Brain pericyte (primary cell): ENCODE data around the gene ANKFN1.

Experiments
- DNase-seq: peaks from one replicate; pipeline ENCODE4 v3.0.0-alpha.2; 2012; ENCODE audit warnings: low read depth, low spot score

ANKFN1 gene

DNA sequence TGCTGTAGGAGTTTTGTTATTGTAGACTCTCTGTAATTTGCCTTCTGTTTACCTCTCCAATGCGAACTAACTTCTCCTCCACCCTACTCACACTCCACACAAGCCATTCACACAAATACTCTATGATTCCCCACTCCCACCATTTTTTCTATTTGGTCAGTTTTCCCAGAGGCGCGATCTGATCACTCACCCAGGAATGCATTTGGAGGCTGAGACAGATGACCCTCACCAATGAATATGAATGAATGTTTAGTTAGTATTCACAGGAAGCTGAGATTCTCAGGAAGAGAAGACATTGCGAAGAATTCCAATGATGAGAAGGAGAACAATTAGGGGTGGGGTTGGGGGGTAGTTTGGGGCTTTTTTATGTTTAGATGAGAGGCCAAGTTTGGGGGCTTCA lies 10.5 kb upstream of the ANKFN1 start:
- DNase-seq: no peak

DNA sequence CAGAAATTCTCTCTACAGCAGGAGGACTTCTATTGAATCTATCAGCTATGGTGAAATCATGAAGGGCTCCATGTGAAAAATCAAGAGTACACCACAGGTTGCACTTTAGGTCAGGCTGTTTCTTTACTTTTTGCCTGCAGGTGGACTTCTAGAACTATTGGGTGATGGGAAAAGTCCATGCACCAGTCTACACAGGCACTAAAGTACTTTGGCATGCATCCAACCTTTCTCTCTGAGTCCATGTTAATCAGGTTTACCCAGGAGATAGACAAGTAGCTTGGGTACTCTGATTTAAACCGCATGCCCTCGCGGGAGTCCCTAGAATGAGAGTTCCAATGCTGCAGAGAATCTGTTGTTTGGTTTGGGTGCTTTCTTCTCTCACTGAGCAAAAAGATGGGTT lies 9.1 kb upstream of the ANKFN1 start:
- DNase-seq: no peak

DNA sequence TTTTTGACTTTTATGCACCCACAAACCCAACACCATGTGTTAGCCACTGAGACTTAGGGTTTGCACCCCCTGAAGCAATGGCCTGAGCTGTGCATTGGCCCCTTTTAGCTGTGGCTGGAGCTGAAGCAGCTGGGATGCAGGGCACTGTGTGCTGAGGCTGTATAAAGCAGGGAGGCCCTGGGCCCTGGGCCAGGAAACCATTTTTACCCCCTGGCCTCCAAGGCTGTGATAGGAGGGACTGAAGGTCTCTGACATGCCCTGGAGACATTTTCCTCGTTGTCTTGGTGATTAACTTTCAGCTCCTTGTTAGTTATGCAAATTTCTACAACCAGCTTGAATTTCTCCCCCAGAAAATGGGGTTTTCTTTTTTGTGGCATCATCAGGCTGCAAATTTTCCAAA lies 6.7 kb upstream of the ANKFN1 start:
- no peak for DNase-seq

DNA sequence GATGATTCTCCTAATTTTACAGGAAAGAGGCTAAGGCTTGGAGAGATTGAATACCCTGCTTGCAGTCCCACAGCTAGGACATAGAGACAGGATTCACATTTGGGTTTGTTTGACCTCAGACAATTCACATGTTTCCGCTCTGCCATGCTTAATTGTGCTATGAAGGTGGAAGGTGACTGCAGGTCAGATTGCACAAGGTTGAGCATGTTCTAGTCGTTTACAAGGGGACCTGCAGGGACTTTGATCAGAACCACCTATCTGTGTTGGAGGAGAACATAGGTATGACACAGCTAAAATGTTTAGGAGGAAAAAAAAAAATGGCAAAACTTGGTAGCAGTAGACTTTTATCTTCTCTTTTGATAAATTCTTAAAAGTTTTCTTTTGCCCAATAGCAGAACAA lies 4.9 kb upstream of the ANKFN1 start:
- DNase-seq: no peak

DNA sequence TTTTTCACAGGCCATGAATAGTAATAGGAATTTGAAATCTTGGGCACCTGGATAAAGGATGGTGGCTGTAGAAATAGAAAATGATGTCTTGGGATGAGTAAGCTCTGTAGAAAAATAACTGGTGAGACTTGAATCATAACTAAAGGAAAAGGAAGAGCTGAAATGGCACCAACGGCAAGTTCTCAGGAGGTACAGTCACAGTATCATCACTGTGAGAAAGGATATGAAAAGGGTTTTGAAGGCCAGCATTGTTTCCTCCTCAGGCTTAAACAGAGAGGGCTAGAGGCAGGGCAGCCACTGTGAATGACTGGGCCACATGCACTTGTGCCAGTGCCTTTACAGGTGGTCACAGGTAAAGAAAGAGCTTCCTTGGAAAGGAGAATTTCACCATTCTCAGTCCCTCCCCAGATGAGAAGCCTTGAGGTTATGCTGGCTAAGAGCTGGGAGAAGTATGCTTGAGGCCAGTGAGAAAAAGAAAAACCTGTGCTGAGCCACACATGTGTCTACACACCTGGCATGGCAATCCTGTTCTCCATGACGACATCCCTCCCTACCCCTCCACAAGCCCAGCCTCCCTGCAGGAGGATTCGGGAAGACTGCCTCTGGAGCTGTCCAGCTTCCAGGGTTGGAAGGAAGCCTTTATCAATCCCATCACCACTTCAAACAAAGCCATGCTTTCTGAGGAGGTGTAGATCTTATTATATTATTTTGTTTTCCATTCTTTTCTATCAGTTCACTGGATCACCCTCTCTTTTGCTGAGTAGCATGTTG lies 3.8 kb upstream of the ANKFN1 start:
- DNase-seq: no peak

DNA sequence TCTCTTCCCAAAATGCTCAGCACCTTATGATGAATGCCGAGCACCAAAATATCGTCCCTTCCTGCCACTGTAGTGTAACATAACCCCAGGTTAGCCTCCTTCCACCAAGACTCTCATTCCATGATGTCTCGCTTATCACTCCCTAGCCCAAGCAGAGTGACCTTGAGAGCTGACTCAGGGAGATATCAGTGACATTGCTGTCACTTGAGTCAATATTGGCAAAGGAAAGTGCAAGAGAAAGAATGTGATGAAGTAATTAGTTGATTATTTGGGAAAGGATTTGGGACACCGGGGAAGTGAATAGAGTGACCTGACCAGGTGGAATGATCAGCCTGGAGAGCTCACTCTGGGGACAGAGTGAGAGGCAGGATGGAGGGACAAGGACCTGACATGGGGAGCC lies 2.6 kb upstream of the ANKFN1 start:
- DNase-seq: no peak

DNA sequence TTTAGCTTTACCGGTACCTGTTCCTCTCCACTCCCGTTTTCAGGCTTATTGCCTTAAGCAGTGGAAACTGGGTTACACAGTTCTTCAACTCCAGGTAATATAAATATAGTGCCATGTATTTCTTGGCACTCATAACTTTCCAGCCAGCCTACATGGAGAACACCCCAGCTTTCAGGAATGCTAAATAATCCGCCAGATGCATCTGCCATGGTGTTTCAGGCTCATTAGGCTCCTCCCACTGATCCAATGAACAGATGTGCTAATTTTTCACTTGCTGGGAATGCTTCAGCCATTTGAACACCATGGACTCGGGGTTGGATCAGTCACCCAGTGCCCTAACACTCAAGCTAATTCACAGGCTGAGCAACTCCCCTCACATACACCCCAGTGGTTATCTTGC lies 4.6 kb downstream of the ANKFN1 start:
- DNase-seq: no peak

DNA sequence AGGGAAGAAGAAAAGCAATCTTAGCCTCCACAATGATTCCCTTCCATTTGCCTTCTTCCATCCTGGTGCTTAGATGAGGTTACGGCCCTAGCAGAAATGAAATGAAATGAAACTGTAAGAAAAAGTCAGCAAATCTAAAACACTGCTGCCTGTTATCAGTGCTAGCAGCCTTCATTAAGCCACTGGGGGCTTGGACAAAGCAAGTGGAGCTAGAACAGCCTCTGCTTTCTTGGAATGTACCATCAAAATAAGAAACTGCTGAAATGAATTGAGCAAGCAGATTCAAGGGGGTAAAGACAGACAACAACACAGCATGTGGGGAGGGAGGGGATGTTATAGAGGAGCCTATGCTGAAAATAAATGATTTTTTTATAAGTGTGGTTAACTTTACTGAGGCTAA lies 5.1 kb downstream of the ANKFN1 start:
- DNase-seq: no peak

DNA sequence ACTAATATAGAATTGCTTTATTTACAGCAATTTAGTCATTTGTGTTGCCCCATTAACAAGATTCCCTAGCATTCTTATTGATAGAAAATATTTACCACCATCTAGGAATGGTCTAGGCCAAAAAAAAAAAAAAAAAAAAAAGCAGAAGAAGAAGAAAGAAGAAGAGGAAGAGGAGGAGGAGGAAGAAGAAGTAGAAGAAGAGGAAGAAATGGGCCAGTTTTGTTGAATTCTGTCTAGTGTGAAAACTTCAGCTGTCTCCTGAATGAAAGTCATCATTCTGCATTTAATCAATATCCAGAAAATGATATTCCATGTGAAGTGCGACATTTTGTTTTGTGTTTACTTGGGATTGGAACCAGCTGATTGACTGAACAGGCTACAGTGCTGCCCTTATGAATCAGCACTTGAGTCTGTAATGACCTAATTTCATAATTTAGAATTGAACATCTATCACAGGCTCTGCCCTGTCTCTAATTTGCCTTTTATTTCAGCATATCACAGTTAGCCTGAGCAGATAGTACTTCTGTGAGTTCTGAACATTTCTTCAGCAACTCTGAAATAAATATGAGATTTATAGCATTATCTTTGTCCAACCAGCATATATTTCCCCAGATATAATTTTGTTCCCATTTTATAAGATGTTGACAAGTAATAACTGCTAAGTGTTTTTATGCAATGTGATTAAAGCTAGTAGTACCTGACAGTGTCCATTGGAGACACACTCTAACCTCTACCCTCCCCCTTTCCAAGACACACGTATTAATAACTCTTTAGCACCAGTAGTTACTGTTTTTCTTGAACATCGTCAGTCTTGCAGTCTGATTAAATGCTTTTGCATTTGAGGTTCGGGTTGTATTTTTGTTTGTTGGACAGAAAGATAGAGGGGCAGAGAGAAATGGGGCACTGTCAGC lies 5.9 kb downstream of the ANKFN1 start:
- no peak for DNase-seq

DNA sequence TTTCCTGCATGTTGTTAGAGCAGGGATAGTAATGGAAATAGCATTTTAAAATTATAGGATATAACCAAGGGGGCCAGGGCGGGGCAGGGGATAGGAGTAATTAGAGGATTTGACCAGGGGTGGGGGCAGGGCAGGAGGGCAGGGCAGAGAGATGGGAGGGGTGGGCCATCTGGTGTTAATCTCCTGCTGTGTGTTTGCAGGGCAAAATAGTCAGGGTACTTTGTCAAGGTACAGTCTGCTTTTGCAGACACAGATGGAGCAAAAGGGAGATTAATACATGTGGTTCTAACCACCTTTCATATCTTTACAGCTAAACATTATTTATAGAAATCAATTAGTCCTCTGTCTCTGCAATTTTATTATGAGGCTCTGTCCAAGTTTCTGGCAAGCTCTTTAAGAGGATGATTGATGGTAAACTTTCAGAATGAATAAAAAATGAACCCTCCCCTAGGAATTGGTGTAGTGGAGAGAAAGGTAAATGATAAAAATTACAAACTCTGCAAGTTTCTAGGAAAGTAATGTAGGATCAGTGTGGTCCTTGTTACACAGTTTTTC lies 6.6 kb downstream of the ANKFN1 start:
- DNase-seq: no peak

DNA sequence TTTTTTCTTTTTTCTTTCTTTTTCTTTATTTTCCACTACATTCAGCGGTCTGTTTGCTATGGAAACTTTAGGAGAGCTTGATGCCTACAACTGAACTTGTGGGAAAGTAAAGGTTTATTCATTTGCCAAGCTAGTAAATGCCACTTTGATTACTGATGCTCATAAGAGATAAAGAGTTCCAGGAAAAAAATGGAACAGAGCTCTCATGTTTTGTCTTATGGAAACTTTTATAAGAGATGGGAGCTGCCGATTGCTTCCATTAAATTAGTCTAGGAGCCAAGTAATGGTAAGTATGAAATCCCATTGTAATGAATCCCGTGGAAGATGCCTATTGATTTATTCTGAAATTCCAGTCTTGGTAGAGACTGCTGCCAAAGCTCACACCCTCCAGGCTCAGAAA lies 7.1 kb downstream of the ANKFN1 start:
- no peak for DNase-seq

DNA sequence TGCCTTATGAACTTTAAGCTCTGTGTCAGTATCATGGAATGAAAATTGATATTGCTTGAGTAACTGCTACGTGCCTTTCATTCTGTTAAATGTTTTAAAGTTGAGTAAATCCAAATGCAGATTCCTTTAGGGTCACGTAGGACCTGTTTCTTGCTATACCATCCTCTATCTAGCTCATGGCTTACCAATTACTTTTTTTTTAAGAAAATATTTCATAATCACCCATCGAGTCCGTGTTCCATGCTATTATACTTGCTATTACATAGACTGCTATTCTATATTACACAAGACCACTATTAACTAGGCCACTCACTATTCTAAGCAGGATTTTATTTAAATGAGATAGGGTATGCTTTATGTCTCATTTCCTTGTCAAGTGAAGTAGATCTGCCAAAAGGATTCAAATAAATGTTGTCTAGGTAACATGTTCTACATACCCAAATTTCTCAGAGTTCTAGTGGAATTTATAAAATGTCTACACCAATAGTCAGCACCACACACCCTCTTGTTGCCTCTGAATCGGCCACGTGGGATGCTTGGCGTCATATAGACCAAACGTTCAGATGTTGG lies 11.9 kb downstream of the ANKFN1 start:
- DNase-seq: no peak

DNA sequence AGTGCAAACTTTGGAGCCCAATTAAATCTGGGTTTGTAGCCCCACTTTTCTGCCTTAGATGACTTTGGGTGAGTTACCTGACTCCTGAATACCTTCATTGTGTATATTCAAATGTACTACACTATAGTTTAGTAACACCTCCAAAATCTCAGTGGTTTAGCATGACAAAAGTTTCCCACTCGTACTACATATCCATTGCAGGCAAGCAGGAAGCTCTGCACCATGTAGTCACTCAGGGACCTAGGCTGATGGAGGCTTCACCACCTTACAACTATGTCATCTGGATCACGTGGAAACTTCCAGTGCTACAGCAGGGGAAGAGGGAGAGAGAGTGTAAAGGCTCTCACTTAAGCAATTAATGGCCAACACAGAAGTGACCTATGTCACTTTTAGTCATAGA lies 14.2 kb downstream of the ANKFN1 start:
- no peak for DNase-seq

DNA sequence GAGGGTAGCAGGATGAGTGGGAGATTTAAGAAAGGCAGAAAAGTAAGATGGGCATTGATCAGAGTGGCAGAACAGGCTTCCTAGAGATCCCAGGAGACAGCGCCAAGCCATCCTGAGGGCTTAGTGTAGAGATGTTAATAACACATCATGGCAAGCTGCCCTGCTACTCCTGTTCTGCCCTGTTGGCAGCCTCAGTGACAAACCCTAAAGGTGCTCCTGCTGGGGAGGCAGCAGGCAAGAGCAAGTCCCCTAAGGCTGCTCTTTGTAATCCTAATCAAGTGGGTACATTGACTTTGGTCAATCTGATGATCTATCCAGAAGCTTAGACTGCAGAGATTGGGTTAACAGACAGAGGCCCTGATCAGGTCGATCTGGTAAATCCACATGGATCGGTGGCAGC lies 16.3 kb downstream of the ANKFN1 start:
- no peak for DNase-seq

DNA sequence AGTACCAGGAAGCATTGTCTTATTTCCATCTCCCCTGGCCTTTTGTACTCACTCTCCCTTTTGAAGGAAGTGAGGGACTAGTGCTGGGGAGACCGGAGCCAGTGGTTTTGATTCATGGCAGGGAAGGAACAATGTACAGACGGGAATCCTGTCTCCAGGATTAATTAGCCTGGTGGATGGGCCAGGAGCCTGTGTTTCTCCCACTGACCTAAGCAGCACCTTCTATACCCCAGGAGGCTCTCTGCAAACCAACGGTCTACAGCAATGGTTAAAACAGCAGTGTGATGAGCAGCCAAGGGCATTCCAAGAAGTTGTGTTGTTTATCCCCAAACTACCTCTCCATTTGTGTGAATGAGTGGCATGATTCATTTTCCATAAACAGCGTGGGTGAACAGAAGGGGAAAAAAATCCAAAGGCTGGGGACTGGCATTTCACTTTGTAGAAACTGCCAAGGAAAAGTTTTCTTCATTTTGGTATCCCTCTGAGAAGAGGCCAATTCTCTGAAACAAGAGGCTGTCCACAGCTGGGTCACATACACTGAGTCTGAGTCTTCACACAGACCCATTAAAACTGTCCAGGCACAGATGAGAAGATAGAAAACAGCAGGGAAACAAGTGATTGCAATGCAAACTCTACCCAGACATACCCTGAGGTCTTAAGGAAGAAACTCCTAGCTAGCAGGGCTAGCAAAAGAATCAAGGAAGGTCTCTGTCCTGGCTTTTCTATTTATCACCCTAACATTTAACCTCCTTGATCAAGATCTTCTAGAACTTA lies 18.1 kb downstream of the ANKFN1 start:
- DNase-seq: no peak

DNA sequence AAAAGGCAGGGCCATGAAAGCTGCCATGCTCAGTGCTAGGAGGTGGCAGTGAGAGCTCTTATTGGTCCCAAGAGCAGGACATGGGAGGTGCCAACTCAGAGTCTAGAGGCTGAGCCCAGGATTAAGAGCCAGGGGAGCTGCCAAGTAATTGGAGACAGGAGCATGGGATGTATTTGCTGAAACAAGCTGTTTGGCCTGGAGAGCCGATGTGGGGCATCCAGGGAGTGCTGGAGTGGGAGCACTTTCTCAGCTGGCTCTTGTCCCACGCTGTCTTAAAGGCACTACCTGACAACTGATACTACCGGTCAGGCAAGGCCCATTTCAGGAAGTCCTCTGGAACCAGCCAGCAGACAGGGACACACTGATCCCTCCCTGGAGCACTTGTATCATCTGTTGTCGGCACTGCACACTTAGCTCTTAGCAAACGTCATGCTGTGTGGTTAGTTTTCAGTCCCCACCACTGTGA lies 19.3 kb downstream of the ANKFN1 start:
- no peak for DNase-seq

DNA sequence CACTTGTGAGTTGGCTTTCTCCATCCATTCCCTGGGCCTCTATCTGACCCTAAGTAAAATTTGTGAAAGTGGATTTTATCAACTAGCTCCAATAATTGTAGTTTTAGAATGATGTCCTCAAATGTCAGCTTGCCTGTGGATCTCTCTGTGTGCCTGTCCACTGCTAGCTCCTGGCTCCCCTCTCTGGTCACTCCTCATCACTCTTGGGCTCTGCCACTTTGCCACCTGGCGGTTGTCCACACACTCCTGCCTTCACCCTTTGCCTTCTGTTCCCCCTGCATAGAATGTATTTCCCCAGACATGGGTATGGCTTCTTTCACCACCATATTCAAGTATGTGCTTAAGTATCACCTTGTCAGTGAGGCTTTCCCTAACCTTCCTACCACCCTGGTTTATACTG lies 19.8 kb downstream of the ANKFN1 start:
- DNase-seq: no peak

DNA sequence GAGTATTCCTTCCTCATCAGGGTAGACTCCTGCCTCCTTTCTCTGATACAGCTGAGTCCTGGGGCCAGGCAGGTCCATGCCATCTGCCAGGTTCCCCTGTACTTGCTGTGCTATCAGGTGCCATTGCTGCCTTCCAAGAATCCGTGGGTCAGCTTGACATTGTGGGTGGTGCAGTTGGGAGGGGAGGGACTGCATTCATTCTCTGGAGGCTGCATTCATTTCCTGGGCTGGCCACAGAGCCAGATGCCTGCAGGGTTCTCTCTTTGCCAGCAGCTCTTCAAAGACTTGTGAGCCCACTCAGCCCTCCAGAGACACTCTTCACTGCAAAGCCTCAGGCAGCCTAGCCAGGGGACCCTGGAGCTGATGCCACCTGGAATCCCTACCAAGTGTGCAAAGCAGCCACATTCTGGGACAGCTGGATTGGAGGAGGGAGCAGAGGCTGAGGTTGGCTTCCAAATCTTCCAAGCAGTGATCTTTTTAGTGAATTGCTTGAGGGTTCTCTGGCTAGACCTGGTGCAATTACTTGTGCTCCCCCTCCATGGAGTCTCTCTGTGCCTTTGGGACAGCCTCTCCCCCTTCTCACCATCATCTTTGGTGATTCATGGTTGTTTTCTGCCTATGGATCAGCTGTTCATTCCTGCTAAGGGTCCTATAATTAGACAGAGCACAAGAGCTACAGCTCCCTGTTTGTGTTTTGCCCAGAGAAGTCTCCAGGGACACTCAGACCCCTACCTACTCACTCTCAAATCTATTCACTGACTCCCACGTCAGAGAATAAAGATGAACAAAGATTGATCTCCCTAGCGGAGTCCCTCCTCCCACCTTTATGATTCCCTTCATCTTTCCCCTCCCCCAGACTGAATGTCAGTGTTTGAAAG lies 20.9 kb downstream of the ANKFN1 start:
- DNase-seq: no peak

DNA sequence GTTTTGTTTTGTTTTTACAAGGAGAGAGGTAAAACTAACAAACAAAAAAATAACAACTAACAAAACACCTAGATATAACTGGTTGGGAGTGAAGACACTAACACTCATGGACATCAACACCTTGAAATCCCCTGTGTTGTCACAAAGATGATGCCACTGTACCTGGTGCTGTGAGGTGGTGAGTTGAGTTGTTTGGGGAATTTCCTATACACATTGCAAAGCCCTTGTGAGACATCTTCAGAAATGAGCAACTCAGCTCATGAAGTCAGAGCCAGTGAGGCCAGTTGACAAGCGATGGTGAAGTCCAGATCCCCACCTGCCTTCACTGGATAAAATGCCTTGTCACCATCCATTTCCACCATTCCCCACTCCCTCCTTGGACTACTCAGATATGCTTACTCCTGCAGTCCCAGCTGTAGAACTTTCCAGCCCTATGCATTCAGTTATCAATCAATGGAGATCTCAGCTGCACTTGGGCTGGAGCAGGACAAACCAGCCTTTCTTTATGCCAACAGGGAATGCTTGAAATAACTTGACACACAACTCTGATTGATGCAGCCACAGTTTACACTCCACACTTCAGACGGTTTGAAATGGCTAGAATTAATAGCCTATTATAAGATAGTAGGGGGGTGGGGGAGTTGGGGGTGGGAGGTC lies 22.2 kb downstream of the ANKFN1 start:
- DNase-seq: no peak

DNA sequence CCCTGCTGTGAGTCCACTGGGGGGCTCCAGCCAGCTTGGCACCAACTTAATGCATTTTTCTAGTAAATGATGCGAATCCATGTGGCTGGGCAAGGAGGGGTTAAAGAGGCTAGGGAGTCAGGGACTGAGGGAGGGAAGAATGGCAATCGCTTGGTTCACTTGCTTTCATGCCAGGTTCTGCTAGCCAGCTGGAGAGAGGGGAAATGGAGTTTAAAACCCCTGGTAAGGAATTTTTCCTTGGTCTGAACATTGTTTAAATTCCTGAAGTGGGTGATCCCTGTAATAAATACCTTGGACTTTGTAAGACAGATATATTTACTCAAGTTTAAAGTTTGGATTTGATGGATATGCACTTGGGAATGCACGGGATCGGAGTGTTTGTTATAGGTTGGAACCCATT lies 22.8 kb downstream of the ANKFN1 start:
- DNase-seq: no peak
